HUES64 (cell line): ENCODE results near the gene MGARP.
A peak's percentile ranks its signal among the peaks of the same experiment; 100 is the strongest.

ENCODE experiments used
- H3K27ac ChIP-seq: 2 replicates; pipeline ENCODE4 v1.7.0; 2013; ENCODE audit warnings: low read depth, low read length, inconsistent platforms
- H3K27me3 ChIP-seq: 2 replicates; pipeline ENCODE4 v1.6.1; 2013; ENCODE audit warnings: mild to moderate bottlenecking, low read length; ENCODE audit not compliant: insufficient read depth
- H3K36me3 ChIP-seq: 2 replicates; pipeline ENCODE4 v1.6.1; 2013; ENCODE audit warnings: mild to moderate bottlenecking, low read length; ENCODE audit not compliant: insufficient read depth
- H3K4me1 ChIP-seq: 2 replicates; pipeline ENCODE4 v1.6.1; 2013; ENCODE audit warnings: mild to moderate bottlenecking, low read length, moderate library complexity; ENCODE audit not compliant: insufficient read depth
- H3K4me3 ChIP-seq: 2 replicates; pipeline ENCODE4 v1.5.1; 2013; ENCODE audit warnings: mild to moderate bottlenecking, low read length, moderate library complexity
- H3K9ac ChIP-seq: 2 replicates; pipeline ENCODE4 v1.6.1; 2013; ENCODE audit warnings: mild to moderate bottlenecking, low read depth, low read length
- H3K9me3 ChIP-seq: 2 replicates; pipeline ENCODE4 v1.6.1; 2013; ENCODE audit warnings: low read depth, low read length; ENCODE audit not compliant: insufficient read depth
- WGBS: fragments of 150-250, 120-280 bp; methylation state at CpG from one replicate; pipeline ENCODE4 v1.1.7; 2013; ENCODE audit warnings: missing lambda C conversion rate; 5-methylcytosine and 5-hydroxymethylcytosine counted together

MGARP gene

DNA sequence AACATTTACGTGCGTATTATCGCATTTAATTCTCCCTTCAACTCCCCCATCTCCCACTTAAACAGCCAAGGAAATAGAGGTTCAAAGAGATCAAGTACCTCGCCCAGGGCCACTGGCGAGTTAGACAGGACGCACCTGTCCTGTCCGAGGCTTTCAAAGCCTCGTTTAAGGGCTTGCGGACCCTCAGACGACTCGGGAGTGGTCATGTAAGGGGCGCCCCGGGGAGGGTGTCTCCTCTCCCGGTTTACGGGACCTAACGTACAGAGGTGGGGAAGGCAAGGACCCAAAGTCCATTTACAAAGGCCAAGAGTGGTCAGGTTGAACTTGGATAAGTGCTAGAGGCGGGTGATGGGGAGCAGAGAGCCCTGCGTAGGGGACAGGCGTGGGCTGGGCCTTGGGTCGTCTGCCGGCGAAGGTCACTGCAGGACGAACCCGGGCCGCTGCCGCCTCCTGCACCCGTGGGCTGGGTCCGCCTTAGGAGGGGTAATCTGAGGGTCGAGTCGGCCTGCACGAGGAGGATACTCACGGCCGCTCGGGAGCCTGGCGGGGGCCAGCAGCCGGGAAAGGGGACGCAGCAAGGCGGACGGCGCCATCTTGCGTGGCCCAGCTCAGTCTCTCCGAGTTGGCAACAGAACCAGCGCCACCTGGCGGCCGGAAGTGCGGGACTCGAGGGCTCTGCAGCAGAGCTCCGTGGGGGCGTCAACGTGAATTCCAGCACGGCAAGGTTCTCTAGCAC, 15.3 kb upstream of the MGARP start:
- WGBS: 6% methylated on average over 51 of the region's 51 CpGs
- Histone ChIP-seq H3K36me3 (peaks cover 29% of the 10 kb centered on the region), H3K4me1 (peaks cover 15% of the 10 kb centered on the region), H3K27me3 (no peaks in the 10 kb centered on the region), H3K4me3 (peak overlapping the region; percentile 90), H3K9me3 (no peaks in the 10 kb centered on the region), H3K9ac (peak overlapping the region; percentile 95), H3K27ac (peak overlapping the region; percentile 66)

GRCh38 chr4:139286186-139286698, 6.2 kb upstream of the MGARP start:
- Histone ChIP-seq H3K4me3 (no peak overlapping the region), H3K27me3 (peaks cover 3% of the 10 kb centered on the region), H3K4me1 (no peaks in the 10 kb centered on the region), H3K9me3 (no peaks in the 10 kb centered on the region), H3K27ac (no peak overlapping the region), H3K36me3 (peaks cover 19% of the 10 kb centered on the region), H3K9ac (no peak overlapping the region)
- WGBS: 95% methylated on average over 7 of the region's 7 CpGs

- Histone ChIP-seq H3K27me3 (peaks cover 38% of the 10 kb centered on the region), H3K27ac (no peak overlapping the region), H3K9me3 (no peaks in the 10 kb centered on the region), H3K9ac (no peak overlapping the region), H3K4me3 (no peak overlapping the region), H3K4me1 (no peaks in the 10 kb centered on the region; the same call in 1 of the 2 replicates), H3K36me3 (no peaks in the 10 kb centered on the region)
These were observed 2.7 kb upstream of the MGARP start for GRCh38 chr4:139282721-139283075.

- Histone ChIP-seq H3K9ac (no peak overlapping the region), H3K4me1 (no peaks in the 10 kb centered on the region; the same call in 1 of the 2 replicates), H3K4me3 (no peak overlapping the region), H3K27me3 (peaks cover 44% of the 10 kb centered on the region), H3K9me3 (no peaks in the 10 kb centered on the region), H3K27ac (no peak overlapping the region), H3K36me3 (no peaks in the 10 kb centered on the region)
- WGBS: 87% methylated on average over 5 of the region's 7 CpGs
These were observed 2.2 kb upstream of the MGARP start for GRCh38 chr4:139282065-139282720.

GRCh38 chr4:139278912-139279759, 889 bp downstream of the MGARP start:
- Histone ChIP-seq H3K27ac (no peak overlapping the region), H3K4me3 (peak overlapping the region; percentile 55), H3K36me3 (no peaks in the 10 kb centered on the region), H3K27me3 (peaks cover 55% of the 10 kb centered on the region), H3K9me3 (no peaks in the 10 kb centered on the region), H3K4me1 (no peaks in the 10 kb centered on the region; the same call in 1 of the 2 replicates), H3K9ac (no peak overlapping the region)
- 11% methylated on average over 40 of the region's 40 CpGs for WGBS

DNA sequence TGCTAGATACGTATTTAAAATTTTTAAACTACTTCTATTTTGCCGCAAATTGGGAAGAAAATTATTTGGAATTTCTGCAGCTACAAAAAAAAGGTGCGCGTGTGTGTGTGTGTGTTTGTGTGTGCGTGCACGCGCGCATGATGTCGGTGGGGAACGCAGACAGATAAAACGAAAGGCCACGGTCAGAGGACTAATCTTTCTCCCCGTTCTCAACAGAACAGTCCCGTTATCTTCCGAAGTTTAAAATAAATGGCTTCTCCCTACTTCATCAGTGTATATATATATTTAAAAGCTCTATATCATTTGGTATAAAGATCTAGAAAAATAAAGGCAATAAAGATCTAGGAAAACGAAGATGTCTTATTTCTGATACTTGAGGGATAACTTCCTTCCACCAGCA, 1.5 kb downstream of the MGARP start:
- 85% methylated on average over 14 of the region's 16 CpGs for WGBS
- no peaks in the 10 kb centered on the region; the same call in 1 of the 2 replicates for H3K4me1 ChIP-seq
- no peak overlapping the region for H3K27ac ChIP-seq
- H3K27me3 ChIP-seq: peaks cover 55% of the 10 kb centered on the region
- H3K9ac ChIP-seq: no peak overlapping the region
- H3K9me3 ChIP-seq: no peaks in the 10 kb centered on the region
- peak overlapping the region; percentile 55; the same call in 1 of the 2 replicates for H3K4me3 ChIP-seq
- no peaks in the 10 kb centered on the region for H3K36me3 ChIP-seq

DNA sequence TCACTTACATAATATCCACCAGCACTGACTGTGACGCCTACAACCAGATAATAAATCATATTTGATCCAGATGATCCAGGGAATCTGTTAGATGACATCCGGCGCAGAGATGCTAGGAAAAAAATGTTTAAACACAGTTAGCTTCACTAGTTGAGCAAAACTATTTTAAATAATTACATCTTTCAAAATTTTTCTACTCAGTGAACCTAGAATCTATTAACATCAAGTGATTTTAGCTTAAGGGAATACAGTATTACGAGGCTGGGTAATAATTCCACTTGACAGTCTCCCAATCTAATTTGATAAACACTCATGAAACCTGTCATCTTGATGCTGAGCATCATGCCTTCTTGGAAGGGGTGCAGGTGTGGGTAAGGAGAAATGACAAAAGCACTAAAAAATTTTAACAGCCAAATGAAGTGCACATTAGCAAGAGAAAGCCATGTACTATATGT, 4.7 kb downstream of the MGARP start:
- no peaks in the 10 kb centered on the region for H3K9me3 ChIP-seq
- H3K36me3 ChIP-seq: no peaks in the 10 kb centered on the region
- H3K27ac ChIP-seq: no peak overlapping the region
- no peak overlapping the region for H3K9ac ChIP-seq
- 100% methylated on average over 3 of the region's 4 CpGs for WGBS
- H3K27me3 ChIP-seq: peaks cover 42% of the 10 kb centered on the region
- H3K4me3 ChIP-seq: no peak overlapping the region
- no peaks in the 10 kb centered on the region; the same call in 1 of the 2 replicates for H3K4me1 ChIP-seq

- Histone ChIP-seq H3K9me3 (no peaks in the 10 kb centered on the region), H3K4me1 (no peaks in the 10 kb centered on the region; the same call in 1 of the 2 replicates), H3K4me3 (no peak overlapping the region), H3K36me3 (no peaks in the 10 kb centered on the region), H3K9ac (no peak overlapping the region), H3K27me3 (peaks cover 37% of the 10 kb centered on the region), H3K27ac (no peak overlapping the region)
- WGBS: no CpG with 5 or more reads among the region's 1 CpG
These were observed 5.2 kb downstream of the MGARP start for GRCh38 chr4:139274790-139275189.

GRCh38 chr4:139273835-139274234, 6.2 kb downstream of the MGARP start:
- Histone ChIP-seq H3K4me1 (no peaks in the 10 kb centered on the region; the same call in 1 of the 2 replicates), H3K27ac (no peak overlapping the region), H3K36me3 (no peaks in the 10 kb centered on the region), H3K9ac (no peak overlapping the region), H3K27me3 (peaks cover 28% of the 10 kb centered on the region), H3K4me3 (no peak overlapping the region), H3K9me3 (no peaks in the 10 kb centered on the region)
- WGBS: 80% methylated on average over 1 of the region's 1 CpG

DNA sequence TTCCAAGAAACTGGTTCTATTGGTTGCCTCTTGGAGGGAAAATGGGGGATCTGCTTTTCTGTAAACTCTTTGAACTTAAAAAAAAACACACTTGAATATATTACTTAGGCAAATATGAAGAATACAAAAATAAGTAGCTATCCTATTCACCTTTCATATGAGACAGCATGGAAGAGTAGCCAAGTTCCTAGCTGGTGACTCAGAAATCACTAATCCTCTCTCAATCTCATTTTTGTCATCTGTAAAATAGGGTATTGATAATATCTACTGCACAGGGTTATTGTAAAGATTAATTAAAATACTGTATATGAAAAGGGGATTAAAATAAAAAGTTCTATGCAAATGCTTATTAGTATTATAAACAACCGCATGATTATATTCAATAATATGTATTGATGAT, 12.7 kb downstream of the MGARP start:
- no CpG with 5 or more reads among the region's 1 CpG for WGBS
- H3K27ac ChIP-seq: no peak overlapping the region

More for the DNA sequence above, 12.7 kb downstream of the MGARP start:
- Histone ChIP-seq H3K4me1 (peaks cover 20% of the 10 kb centered on the region), H3K4me3 (no peak overlapping the region), H3K9me3 (no peaks in the 10 kb centered on the region), H3K9ac (no peak overlapping the region), H3K36me3 (no peaks in the 10 kb centered on the region), H3K27me3 (no peaks in the 10 kb centered on the region)
